ENCODE results near the gene YWHAG. TPM values are rescaled to one million over a fixed set of nuclear protein-coding genes. Genes with fewer than 3 reads are reported as not detected.
A peak's percentile ranks its signal among the peaks of the same experiment; 100 is the strongest.

The YWHAG gene
- total and polyA plus RNA-seq, 2 of the 13 experiments (the other 11 are each of a cell fraction or from before 2014, with no cell fraction given) = 36.9 to 67.5 TPM

GRCh38 chr7:76393116-76394031, 34.6 kb upstream of the YWHAG start (continued):
- TF ChIP-seq SP1 (IDR thresholded peaks at IDR 0.05) (no peak), SP1 (CRISPR knock-in tag; IDR thresholded peaks at IDR 0.05) (peak; percentile 75), ZNF549 (CRISPR knock-in tag; IDR thresholded peaks at IDR 0.05) (no peak), ZNF652 (CRISPR knock-in tag; IDR thresholded peaks at IDR 0.05; ENCODE audit: borderline replicate concordance, low read depth) (no peak), SETDB1 (CRISPR knock-in tag; IDR thresholded peaks at IDR 0.05; ENCODE audit: borderline replicate concordance) (no peak), TBP (CRISPR knock-in tag; IDR thresholded peaks at IDR 0.05) (no peak), ZNF569 (CRISPR knock-in tag; IDR thresholded peaks at IDR 0.05; ENCODE audit: borderline replicate concordance) (no peak), ZNF577 (CRISPR knock-in tag; IDR thresholded peaks at IDR 0.05; ENCODE audit: borderline replicate concordance, low read depth) (no peak; the same call in 1 of the 2 replicates), MYPOP (CRISPR knock-in tag; IDR thresholded peaks at IDR 0.05) (peak; percentile 73), ZIK1 (CRISPR knock-in tag; IDR thresholded peaks at IDR 0.05; ENCODE audit: borderline replicate concordance, low read depth) (peak; percentile 86; the same call in 1 of the 2 replicates), RNF2 (conservative IDR thresholded peaks at IDR 0.05; ENCODE audit: low read depth) (peak; percentile 88; the same call in 1 of the 2 replicates), ZNF350 (CRISPR knock-in tag; IDR thresholded peaks at IDR 0.05; ENCODE audit: borderline replicate concordance, low read depth) (no peak), KDM5B (CRISPR knock-in tag; IDR thresholded peaks at IDR 0.05; ENCODE audit: borderline replicate concordance) (peak; percentile 88), ZNF441 (CRISPR knock-in tag; IDR thresholded peaks at IDR 0.05; ENCODE audit: borderline replicate concordance) (peak; percentile 79; the same call in 1 of the 2 replicates), ZNF816 (CRISPR knock-in tag; IDR thresholded peaks at IDR 0.05; ENCODE audit: borderline replicate concordance) (no peak), SRSF9 (IDR thresholded peaks at IDR 0.05; ENCODE audit: borderline replicate concordance, insufficient read depth, low read depth, low read length, poor library complexity, severe bottlenecking) (no peak), NR2F2 (IDR thresholded peaks at IDR 0.05; ENCODE audit: borderline replicate concordance, low read depth) (no peak; the same call in 1 of the 2 replicates), KLF9 (CRISPR knock-in tag; IDR thresholded peaks at IDR 0.05; ENCODE audit: low read depth) (no peak), ZNF746 (CRISPR knock-in tag; IDR thresholded peaks at IDR 0.05) (peak; percentile 71; the same call in 1 of the 2 replicates), ZNF747 (CRISPR knock-in tag; IDR thresholded peaks at IDR 0.05; ENCODE audit: borderline replicate concordance) (no peak), REST (IDR thresholded peaks at IDR 0.05; ENCODE audit: borderline replicate concordance in 1 of 2, low read depth in 1 of 2, low read length in 2 of 2) (no peak), U2AF1 (optimal IDR thresholded peaks at IDR 0.05; ENCODE audit: low read depth, low read length) (no peak), THYN1 (CRISPR knock-in tag; IDR thresholded peaks at IDR 0.05; ENCODE audit: borderline replicate concordance, low read depth) (no peak), HNRNPUL1 (IDR thresholded peaks at IDR 0.05; ENCODE audit: low read depth, low read length) (no peak), CCDC6 (CRISPR knock-in tag; IDR thresholded peaks at IDR 0.05) (peak; percentile 79)
